CD4-positive, alpha-beta T cell treated with Interleukin-1 beta for 1 hour (primary cell): ENCODE measurements around the gene RIMOC1.
A peak's percentile ranks its signal among the peaks of the same experiment; 100 is the strongest.

Experiments used
- DNase-seq, 2 donors: peaks; one replicate each; pipeline ENCODE4 v3.0.0-alpha.2; 2020 to 2022

Gene RIMOC1

GRCh38 chr5:41903892-41904799, at the start of gene RIMOC1:
Gene RIMOC1 (plus strand): TSS chr5:41904344. CDS start chr5:41904368, 24 bp downstream.
- DNase-seq: peak; percentile 98 to 99

- peak; percentile 44 to 78 for DNase-seq
These were observed 47.3 kb upstream of the RIMOC1 start for GRCh38 chr5:41856644-41857491.

- no peak for DNase-seq
These were observed 46.2 kb upstream of the RIMOC1 start for GRCh38 chr5:41857989-41858388.

- no peak for DNase-seq
These were observed 45.3 kb upstream of the RIMOC1 start for GRCh38 chr5:41858890-41859289.

GRCh38 chr5:41863871-41864486, 40.2 kb upstream of the RIMOC1 start:
- no peak for DNase-seq

GRCh38 chr5:41869151-41869723, 34.9 kb upstream of the RIMOC1 start:
- peak in 1 of 2 donors; percentile 25 for DNase-seq

GRCh38 chr5:41869724-41870626, 34.2 kb upstream of the RIMOC1 start, which contains the start of gene OXCT1:
Gene OXCT1 (minus strand): TSS chr5:41870425. CDS start chr5:41870358, 67 bp downstream.
- DNase-seq: peak; percentile 94 to 95

- DNase-seq: no peak
These were observed 33.5 kb upstream of the RIMOC1 start for GRCh38 chr5:41870627-41871048.

- DNase-seq: no peak
These were observed 32.3 kb upstream of the RIMOC1 start for GRCh38 chr5:41871852-41872251.

GRCh38 chr5:41874512-41875060, 29.6 kb upstream of the RIMOC1 start:
- DNase-seq: no peak

- DNase-seq: no peak
These were observed 29.0 kb upstream of the RIMOC1 start for GRCh38 chr5:41875121-41875520.

- no peak for DNase-seq
These were observed 27.5 kb upstream of the RIMOC1 start for GRCh38 chr5:41876678-41877077.

GRCh38 chr5:41877408-41877807, 26.7 kb upstream of the RIMOC1 start:
- no peak for DNase-seq

GRCh38 chr5:41878173-41878572, 26.0 kb upstream of the RIMOC1 start:
- DNase-seq: no peak

- no peak for DNase-seq
These were observed 25.3 kb upstream of the RIMOC1 start for GRCh38 chr5:41878643-41879478.

- DNase-seq: no peak
These were observed 21.4 kb upstream of the RIMOC1 start for GRCh38 chr5:41882765-41883164.

- no peak for DNase-seq
These were observed 20.9 kb upstream of the RIMOC1 start for GRCh38 chr5:41883243-41883642.

- no peak for DNase-seq
These were observed 20.2 kb upstream of the RIMOC1 start for GRCh38 chr5:41883936-41884335.

- no peak for DNase-seq
These were observed 18.9 kb upstream of the RIMOC1 start for GRCh38 chr5:41885286-41885685.

- DNase-seq: no peak
These were observed 13.0 kb upstream of the RIMOC1 start for GRCh38 chr5:41891066-41891707.
